GM18502 (cell line): ENCODE data around the gene CMTM4.
"Not testable (repeated sequence)": the region's sequence is repeated elsewhere in the genome, so short reads cannot be mapped to it uniquely, and the experiment has no call there.

Source experiments
- ATAC-seq: cut with Tn5 transposase; IDR thresholded peaks from one replicate; pipeline ENCODE4 v1.9.1; 2021; ENCODE audit warnings: mild to moderate bottlenecking; ENCODE audit not compliant: unreplicated experiment, poor library complexity

Gene CMTM4

DNA sequence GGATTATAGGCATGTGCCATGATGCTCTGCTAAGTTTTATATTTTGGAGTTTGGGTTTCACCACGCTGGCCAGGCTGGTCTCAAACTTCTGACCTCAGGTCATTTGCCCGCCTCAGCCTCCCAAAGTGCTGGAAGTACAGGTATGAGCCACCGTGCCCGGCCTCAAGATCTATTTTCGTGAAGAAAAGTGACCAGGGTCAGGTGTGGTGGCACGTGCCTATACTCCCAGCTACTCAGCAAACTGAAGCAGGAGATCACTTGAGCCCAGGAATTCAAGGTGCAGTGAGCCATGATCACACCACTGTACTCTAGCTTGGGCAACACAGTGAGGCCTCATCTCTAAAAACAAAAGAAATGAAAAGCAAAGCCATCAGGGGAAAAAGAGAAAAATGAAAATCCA lies 18.7 kb downstream of the CMTM4 start:
- no peak for ATAC-seq

DNA sequence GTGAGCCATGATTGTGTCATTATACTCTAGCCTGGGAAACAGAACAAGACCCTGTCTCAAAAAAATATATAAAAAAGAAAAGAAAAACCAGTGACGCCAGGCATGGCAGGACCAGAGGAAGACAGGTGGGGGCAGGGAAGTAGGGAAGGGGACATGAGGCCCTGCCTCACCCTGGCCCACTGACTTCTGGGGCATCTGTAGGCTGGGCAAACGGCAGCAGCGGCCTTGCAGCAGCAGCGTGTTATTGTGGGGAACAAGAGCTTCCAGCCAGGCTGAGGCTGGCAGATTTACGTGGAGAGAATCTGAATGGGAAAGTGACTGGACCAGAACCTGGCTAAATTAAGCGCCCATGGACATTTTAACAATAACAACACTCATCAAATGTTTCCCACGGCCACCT lies 19.4 kb downstream of the CMTM4 start:
- no peak for ATAC-seq

DNA sequence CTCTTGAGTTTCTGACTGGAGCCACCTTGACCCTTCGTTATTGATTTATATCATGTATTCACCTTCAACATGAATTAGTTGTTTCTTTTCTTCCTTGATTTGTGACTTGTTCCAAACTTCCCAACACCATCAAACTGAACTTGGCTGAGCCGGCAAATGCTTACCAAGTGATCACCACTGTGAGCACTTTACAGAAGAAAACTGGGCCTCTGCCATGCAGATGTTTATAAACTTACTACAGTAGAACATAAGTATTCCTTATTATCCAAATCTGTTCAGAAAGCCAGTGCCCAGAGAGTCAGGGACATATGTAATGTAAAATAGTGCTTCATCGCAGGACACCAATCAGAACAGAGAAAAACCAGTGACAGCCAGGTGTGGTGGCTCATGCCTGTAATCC lies 19.9 kb downstream of the CMTM4 start:
- ATAC-seq: no peak

DNA sequence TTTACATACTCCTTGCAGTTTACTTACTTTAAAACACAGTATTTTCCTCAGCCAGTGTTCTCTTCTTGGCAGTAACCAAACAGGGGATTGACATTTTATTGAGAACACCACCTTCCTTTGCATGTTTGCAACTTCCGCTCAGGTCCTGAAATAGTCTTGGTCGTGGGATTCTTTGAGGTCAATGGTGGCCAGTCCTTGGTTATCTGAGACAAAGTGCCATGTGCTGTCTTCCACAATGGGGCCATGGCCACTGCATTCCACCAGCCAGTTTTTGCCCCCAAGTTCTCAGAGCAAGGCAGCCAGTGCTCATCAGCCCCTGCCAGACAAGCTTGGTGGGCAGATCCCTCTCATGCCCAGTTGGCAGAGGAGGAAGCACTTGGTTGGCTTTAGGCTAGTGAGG lies 22.9 kb downstream of the CMTM4 start:
- ATAC-seq: no peak

DNA sequence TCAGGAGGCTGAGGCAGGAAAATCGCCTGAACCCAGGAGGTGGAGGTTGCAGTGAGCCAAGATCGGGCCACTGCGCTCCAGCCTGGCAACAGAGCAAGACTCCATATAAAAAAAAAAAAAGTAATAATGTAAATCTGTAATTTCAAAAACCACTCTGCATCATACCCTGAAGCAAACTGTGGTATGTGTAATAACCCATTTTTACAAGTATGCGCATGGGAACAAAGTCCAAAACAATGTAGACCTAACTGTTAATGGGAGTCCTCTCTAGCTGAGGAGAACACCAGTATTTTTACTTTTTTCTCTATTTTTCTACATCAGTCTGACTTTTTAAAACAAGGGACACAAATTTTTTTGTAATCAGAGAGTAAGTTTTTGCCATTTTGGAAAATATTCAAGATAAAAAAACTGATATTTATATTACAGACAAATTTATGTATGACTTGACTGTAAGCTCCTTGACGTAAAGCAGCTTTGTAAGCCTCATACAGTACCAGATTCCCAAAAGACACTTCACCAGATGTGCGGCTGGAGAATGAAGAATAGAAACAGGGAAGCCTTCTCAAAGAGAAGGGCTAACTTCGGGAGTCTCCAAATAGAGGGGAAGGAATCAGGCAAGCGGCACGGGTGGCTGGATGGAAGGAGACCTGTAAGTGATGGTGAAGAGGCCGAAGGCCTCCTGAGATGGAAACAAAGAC lies 25.7 kb downstream of the CMTM4 start:
- no peak for ATAC-seq

DNA sequence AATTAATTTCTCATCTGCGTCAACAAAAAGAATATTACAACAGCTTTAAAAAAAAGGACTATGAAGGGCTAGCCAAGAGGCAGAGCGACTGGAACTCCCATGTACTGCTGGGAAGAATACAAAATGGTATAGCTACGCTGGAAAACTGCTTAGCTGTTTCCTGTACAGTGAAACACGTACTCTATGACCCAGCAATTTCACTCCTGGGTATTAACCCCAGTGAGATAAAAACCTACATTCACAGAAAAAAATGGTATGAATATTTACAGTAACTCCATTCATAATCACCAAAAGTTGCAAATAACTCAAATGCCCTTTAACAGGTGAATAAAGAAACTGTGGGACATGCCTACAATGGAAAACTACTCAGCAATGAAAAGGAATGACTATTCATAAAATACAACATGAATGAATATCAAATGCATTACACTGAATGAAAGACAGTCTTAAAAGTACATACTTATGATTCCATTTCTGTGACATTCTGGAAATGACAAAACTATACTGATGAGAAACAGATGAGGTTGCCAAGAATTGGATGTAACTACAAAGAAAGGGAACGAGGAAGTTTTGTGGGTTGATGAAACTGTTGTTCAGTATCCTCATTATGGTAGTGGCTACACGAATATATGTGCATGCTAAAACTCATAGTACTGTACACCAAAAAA lies 27.6 kb downstream of the CMTM4 start:
- no peak for ATAC-seq

DNA sequence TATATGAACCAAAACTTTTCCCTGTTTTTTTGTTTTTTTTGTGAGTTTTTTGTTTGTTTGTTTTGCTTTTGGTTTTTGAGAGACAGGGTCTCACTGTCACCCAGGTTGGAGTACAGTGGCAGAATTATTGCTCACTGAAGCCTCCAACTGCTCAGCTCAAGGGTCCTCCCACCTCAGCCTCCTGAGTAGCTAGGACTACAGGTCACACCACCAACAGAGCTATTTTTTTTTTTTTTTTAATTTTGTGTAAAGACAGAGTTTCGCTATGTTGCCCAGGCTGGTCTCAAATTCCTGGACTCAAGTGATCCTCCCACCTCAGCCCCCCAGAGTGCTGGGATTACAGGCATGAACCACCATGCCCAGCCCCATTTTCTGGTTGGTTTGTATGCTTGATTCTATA lies 28.6 kb downstream of the CMTM4 start:
- no peak for ATAC-seq

DNA sequence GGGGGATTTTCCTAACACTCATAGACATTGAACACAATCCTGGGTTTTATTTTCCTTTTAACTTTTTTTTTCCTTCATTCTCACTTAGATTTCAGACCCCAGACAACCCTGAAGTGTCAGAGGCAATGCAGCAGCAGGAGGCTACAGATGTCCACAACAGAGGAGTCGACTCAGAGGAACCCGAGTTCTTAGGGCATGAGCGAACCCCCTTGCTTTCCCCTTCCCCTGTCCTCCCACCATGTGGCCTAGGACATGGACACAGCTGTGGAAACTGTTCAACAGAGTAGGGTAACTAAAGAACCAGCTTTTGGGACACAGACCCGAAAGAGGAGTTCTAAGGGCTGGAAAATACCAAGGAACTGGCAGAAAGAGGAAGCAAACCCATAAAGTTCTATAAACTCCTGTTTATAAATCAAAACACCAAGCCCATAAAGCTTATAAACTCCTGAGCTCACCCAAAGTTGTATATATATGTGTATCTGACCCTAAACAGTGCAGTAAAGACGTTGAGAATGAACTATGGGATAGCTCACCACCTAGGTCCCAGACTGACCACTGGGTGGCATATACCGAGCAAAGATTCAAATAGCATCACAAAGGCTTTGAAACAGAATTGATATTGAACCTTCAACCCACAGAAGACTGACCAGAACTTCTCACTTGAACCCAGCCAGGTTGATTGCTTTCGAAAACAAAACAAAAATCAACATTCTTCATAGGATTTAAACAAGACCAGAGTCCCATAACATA lies 33.9 kb downstream of the CMTM4 start:
- no peak for ATAC-seq

DNA sequence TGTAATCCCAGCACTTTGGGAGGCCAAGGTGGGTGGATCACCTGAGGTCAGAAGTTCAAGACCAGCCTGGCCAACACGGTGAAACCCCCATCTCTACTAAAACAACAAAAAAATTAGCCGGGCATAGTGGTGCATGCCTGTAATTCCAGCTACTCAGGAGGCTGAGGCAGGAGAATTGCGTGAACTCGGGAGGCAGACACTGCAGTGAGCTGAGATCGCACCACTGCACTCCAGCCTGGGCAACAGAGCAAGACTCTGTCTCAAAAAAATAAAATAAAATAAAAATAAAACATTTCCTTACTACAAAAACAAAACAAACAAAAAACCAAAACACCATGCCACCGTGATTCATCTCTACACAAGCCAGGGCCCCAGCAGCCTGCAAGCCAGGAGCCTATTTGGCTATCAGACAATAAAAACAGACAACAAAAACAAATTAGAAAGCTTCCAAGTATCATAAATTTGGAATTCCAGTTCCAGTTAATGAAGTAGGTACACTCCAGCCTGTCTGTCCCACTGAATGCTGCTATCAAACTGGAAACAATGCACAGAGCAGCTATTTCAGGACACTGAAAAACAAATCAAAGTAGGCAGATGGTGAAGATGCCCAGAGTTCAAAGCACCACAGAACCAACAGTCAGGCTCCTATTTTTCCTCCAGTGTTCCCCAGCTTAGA lies 34.7 kb downstream of the CMTM4 start:
- ATAC-seq: not testable (repeated sequence)

DNA sequence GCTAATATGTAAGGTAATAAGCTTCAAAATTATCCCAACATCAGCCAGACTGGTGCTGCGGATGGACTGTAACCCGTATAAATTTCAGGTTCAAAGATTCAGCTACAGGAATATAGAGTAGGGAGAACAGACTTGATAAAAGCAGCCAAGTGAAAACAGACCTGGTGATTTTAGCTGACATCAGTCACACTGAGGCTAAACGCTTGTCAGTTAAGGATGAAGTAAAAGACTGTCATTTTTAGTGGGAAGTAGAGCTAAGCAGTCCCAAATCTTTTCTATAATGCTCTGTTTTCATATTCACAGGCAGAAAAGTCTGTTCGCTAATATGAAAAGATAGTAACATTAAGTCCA lies 35.4 kb downstream of the CMTM4 start:
- ATAC-seq: no peak

DNA sequence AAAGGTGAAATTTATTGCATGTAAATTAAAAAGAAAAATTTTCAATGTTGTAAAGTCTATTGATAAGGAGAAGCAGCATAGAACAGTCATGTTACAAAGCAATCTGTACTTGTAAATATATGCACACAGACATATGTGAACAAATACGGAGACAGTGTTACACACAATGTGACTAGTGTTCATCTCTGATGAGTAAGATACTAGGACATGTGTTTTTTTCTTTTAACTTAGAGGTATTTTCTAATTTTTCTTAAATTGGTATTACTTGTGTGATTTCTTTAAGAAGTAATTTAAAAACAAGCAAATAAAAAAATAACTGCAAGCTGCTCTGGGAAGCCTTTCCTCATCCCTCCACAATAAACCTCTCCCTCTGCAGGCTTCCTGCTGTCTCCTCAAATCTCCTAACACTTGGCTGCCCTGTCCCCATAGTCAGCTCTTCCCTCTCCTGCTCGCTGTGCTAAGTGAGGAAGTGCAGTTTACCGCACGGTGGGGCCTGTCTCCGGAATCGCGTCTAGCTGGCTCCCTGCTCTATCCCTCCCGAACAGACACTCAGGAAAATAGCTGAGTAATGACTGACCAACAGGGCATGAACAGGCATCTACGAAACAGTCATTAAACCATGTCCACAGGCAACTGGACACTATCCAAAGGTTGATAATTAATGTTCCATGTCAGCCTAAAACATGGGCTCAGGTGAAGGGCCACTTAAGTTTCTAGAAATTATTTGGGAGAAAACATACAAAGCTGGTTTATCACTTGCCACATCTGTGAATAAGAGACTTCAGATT lies 35.9 kb downstream of the CMTM4 start:
- ATAC-seq: no peak

DNA sequence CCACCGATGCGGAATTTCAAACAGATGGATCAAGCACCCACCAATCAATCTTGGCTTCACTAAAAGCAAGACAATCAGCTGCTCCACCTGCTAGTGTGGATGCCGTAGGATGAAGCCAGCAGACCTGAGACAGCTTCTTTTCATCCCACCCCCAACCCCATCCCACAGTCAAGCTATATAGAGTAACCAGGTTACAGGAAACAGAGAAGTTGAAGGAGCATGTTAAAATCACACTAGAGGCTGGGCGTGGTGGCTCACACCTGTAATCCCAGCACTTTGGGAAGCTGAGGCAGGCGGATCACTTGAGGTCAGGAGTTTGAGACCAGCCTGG lies 37.7 kb downstream of the CMTM4 start:
- ATAC-seq: no peak

DNA sequence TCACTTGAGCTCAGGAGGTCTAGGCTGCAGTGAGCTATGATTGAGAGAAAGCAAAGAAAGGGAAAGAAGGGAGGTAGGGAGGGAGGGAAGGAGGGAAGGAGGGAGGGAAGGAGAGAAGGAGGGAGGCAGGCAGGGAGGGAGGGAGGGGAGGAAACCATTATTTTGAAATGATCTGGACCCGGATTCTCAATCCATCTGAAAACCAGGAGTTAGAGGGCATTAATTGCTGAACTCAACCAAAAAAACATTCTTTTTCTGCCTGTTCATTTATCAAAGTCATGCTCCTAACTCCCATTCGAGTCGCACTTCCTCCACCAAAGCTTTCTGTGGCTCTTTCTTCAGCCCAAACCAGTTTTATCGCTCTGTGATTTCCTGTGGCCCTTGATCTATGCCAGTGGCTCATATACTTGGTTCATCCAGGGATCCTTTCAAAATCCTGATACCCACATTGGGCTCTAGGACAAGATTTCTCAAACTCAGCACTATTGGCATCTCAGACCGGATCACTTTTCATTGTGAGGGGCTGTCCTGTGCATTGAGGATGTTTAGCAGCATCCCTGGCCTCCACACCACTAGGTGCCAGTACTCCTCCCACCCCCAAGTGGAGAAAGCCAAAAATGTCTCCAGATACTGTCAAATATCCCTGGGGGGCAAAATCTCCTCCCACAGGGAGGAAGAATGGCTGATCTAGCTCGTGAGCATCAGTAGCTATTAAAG lies 38.2 kb downstream of the CMTM4 start:
- no peak for ATAC-seq

DNA sequence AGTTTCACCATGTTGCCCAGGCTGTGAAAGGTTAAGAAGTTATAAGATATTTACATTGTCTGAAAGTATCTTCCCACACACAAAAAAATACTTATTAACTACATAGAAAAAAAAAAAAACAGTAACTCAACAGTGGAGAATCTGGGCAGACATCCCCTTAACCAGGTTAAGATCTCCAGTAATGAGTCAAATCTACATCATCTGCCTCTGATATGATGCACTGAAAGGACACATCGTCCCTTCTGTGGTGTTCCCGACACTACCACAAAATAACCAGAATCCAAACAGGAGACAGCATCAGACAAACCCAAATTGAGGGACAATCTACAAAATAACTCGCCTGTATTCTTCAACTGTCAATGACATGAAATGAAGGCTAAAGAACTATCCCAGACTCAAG lies 40.0 kb downstream of the CMTM4 start:
- ATAC-seq: no peak

DNA sequence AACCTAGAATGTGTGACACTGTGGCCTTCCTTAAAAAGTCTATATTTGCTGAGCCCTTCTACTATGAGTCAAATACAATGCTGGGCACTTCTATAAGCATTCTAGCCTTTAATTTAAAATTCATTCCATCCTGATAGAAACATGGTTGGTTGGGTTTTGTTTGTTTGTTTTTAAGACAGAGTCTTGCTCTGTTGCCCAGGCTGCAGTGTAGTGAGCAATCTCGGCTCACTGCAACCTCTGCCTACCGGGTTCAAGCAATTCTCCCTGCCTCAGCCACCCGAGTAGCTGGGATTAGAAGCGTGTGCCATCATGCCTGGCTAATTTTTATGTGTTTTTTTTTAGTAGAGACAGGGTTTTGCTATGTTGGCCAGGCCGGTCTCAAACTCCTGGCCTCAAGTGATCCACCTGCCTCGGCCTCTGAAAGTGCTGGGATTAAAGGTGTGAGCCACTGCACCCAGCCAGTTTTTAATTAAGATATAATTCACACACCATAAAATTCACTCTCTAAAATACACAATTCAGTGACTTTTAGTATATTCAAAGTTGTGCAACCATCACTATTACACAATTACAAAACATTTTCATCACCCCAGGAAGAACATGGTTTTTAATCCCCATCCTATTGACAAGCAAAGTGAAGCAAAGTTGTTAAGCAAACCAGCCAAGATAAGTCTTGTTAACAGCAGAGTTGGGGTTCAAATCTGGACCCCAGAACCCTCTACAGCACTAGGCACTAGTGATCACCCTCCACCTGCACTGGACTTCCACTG lies 42.8 kb downstream of the CMTM4 start:
- no peak for ATAC-seq

DNA sequence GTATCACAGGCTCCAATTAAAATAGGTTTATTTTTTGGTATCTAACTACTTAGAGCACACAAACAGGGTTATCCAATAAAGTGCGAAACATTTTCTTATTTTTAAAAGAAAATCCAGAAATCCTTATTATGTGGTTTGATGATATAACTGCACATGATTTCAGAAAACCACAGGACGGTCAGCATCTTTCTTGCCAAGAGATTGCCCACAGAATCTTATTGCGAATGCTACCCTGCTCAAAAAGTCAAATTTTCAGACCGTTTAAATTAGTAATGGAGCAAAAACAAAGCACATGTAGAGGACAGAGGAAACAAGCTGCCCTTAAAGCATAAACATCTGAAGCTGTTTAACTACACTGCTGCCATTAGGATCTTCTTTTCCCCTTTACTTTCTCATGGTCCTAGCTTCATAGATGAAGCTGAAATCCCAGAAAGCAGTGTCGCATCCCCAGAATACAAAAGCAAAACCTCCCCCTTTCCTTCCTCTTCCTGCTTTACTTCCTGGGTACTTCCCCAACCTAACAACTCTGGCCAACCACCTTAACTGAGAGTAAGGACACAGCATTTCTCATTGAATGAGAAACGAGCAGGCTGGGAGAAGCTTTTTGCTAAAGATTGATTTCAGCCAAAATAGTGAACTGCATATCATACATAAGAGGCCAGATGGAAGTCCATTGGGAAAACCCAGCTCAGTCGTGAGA lies 43.7 kb downstream of the CMTM4 start:
- no peak for ATAC-seq

DNA sequence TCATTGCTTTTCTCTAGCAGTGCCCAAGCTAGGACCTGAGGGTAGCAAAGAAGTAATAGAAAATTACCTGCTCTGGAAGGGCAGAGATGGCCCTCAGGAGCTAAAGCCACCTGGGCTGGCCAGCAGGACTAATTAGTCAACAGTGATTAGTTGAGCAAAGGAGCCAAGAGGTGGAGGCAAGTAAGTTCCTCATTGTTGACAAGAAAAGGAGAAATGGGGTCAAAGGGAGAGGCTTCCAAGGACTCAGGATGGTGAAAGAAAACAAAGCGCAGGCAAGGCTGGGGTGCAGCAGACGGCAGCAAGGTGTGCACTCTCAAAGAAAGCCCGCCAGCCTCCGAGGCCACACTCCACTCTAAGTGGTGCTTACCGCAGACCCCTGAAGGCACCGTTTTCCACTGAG lies 44.6 kb downstream of the CMTM4 start:
- ATAC-seq: no peak

DNA sequence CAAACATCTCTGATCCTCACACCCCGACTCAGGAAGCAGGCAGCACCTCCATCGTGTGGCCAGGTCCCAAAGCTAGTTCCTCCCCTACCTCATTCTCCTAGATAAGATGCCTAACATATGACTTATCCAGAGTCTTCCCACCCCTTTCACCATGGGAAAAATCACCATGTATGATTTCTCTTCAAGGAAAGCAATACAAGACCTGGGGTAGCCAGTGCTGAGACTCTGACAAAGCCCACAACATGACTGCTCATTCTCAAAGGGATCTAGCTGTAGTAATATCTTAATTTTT lies 45.1 kb downstream of the CMTM4 start:
- no peak for ATAC-seq
